Progenitor cell of endocrine pancreas (in vitro differentiated cells): Measurements from ENCODE around the gene TEX38. TPM values are rescaled to one million over a fixed set of nuclear protein-coding genes. Genes with fewer than 3 reads are reported as not detected.
A peak's percentile ranks its signal among the peaks of the same experiment; 100 is the strongest.

Experiments
- DNase-seq: peaks from one replicate; pipeline ENCODE4 v3.0.0; 2021; ENCODE audit warnings: low spot score; ENCODE audit not compliant: unreplicated experiment
- H3K27ac Mint-ChIP-seq: 2 replicates; pipeline ENCODE4 v1.8.0; 2021; ENCODE audit warnings: mild to moderate bottlenecking, moderate library complexity, mixed read lengths
- H3K27me3 Mint-ChIP-seq: 2 replicates; pipeline ENCODE4 v1.8.0; 2021; ENCODE audit warnings: mixed read lengths
- H3K36me3 Mint-ChIP-seq: 2 replicates; pipeline ENCODE4 v1.8.0; 2022; ENCODE audit warnings: mixed read lengths; ENCODE audit not compliant: insufficient read depth
- H3K4me1 Mint-ChIP-seq: 2 replicates; pipeline ENCODE4 v1.8.0; 2021; ENCODE audit warnings: low read depth, mixed read lengths
- H3K4me3 Mint-ChIP-seq: 2 replicates; pipeline ENCODE4 v1.8.0; 2021; ENCODE audit warnings: low read depth, mild to moderate bottlenecking, moderate library complexity, mixed read lengths
- H3K9me3 Mint-ChIP-seq: 2 replicates; pipeline ENCODE4 v1.8.0; 2021; ENCODE audit warnings: low read depth, mixed read lengths
- total RNA-seq: library from RNA; stranded (reverse); gene quantifications from 2 replicates; pipeline ENCODE4 v1.2.1, GENCODE V29; 2021
- TF ChIP-seq, protein P1 (sequence below): fragments of 200-600 bp; sonication (generic); IDR thresholded peaks from one replicate; pipeline ENCODE4 v1.5.0; 2021; ENCODE audit warnings: antibody characterized with exemption, mild to moderate bottlenecking; ENCODE audit not compliant: unreplicated experiment

Gene TEX38
- total RNA-seq, 1 donor from 2014 or later: 0.38 TPM

DNA sequence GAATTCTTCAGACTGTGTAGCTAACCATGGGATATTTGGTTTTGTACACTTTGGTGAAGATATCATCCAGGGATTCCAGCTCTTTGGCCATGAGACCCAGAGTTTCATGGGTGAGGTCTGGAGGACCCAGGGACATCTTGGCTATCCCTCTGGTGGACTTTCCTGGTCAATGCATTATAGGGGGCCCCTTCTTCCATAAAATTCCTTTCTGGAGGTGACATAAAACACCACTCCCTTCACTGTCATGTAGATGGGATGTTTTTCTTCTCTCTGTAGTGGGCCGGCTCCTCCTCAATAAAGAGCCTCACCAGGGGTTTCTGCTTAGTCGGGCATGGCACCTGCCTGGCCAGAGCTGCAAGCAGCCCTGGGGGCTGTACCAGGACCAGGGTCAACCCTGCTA, 5.7 kb upstream of the TEX38 start:
- no peak for DNase-seq
- no peaks in the 10 kb centered on the region for H3K9me3 Mint-ChIP-seq
- no peak overlapping the region for H3K4me3 Mint-ChIP-seq
- peaks cover 12% of the 10 kb centered on the region for H3K4me1 Mint-ChIP-seq
- H3K27ac Mint-ChIP-seq: no peak overlapping the region
- TF ChIP-seq, protein P1, sequence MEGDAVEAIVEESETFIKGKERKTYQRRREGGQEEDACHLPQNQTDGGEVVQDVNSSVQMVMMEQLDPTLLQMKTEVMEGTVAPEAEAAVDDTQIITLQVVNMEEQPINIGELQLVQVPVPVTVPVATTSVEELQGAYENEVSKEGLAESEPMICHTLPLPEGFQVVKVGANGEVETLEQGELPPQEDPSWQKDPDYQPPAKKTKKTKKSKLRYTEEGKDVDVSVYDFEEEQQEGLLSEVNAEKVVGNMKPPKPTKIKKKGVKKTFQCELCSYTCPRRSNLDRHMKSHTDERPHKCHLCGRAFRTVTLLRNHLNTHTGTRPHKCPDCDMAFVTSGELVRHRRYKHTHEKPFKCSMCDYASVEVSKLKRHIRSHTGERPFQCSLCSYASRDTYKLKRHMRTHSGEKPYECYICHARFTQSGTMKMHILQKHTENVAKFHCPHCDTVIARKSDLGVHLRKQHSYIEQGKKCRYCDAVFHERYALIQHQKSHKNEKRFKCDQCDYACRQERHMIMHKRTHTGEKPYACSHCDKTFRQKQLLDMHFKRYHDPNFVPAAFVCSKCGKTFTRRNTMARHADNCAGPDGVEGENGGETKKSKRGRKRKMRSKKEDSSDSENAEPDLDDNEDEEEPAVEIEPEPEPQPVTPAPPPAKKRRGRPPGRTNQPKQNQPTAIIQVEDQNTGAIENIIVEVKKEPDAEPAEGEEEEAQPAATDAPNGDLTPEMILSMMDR: no peak
- H3K36me3 Mint-ChIP-seq: peaks cover 10% of the 10 kb centered on the region
- H3K27me3 Mint-ChIP-seq: no peaks in the 10 kb centered on the region

- peak; percentile 55 for DNase-seq
- Mint-ChIP-seq H3K4me1 (peaks cover 14% of the 10 kb centered on the region), H3K36me3 (peaks cover 9% of the 10 kb centered on the region), H3K9me3 (no peaks in the 10 kb centered on the region), H3K27ac (peak within 1 kb of the TSS; percentile 85), H3K4me3 (no peak within 1 kb of the TSS), H3K27me3 (no peaks in the 10 kb centered on the region)
- TF ChIP-seq, protein P1: no peak
Measured at GRCh38 chr1:46667782-46668760, 3.6 kb upstream of the TEX38 start, which contains the start of gene ATPAF1. TSS of gene ATPAF1 (minus strand) at chr1:46668364. CDS start at chr1:46668322, 42 bp downstream.

- DNase-seq: no peak
- Mint-ChIP-seq H3K4me3 (no peak overlapping the region), H3K27ac (no peak overlapping the region), H3K36me3 (peaks cover 4% of the 10 kb centered on the region), H3K9me3 (no peaks in the 10 kb centered on the region), H3K4me1 (peaks cover 14% of the 10 kb centered on the region), H3K27me3 (no peaks in the 10 kb centered on the region)
- TF ChIP-seq, protein P1: no peak
Measured at GRCh38 chr1:46670134-46670533, 1.5 kb upstream of the TEX38 start.

DNA sequence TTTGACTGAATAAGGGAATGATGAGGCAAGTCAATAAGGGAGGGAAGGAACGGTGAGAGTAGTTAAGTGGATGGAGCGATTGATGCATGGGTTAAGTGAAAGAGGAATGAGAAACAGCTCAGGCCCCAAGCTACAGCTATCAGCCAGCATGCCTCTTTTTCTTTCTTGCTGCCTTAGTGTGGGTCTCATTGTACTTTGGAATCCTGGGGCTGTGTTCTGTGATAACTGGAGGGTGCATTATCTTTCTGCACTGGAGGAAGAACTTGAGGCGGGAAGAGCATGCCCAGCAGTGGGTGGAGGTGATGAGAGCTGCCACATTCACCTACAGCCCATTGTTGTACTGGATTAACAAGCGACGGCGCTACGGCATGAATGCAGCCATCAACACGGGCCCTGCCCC, 1.0 kb downstream of the TEX38 start:
- Mint-ChIP-seq H3K27ac (no peak overlapping the region), H3K4me1 (peaks cover 2% of the 10 kb centered on the region), H3K36me3 (peaks cover 17% of the 10 kb centered on the region), H3K9me3 (no peaks in the 10 kb centered on the region), H3K27me3 (no peaks in the 10 kb centered on the region), H3K4me3 (no peak overlapping the region)
- TF ChIP-seq, protein P1: no peak
- DNase-seq: no peak

DNA sequence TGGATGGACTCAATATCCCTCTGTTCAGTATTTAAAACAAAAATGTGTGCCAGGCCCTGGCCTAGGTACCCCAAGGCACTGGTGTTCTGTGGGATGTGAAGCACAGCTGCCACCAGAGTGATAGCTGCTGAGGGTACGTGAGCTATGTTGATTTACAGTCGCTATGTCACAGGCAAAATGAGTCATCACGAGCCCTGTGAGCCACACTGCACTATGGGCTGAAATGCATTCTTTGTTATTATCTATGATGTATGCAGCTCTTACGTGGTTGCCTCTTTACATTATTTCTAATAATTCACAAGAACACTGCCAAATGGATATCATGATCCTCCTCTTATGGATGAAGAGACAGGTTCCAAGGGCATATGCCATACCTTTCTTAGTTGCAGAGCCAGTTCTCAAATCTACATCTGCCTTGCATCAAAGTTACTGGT, 2.1 kb downstream of the TEX38 start:
- H3K27me3 Mint-ChIP-seq: no peaks in the 10 kb centered on the region
- TF ChIP-seq, protein P1: no peak
- H3K36me3 Mint-ChIP-seq: peaks cover 19% of the 10 kb centered on the region
- no peak overlapping the region for H3K4me3 Mint-ChIP-seq
- H3K9me3 Mint-ChIP-seq: no peaks in the 10 kb centered on the region
- DNase-seq: no peak
- H3K27ac Mint-ChIP-seq: no peak overlapping the region
- peaks cover 2% of the 10 kb centered on the region for H3K4me1 Mint-ChIP-seq
